Measurements from ENCODE around the gene C11orf42.

DNA sequence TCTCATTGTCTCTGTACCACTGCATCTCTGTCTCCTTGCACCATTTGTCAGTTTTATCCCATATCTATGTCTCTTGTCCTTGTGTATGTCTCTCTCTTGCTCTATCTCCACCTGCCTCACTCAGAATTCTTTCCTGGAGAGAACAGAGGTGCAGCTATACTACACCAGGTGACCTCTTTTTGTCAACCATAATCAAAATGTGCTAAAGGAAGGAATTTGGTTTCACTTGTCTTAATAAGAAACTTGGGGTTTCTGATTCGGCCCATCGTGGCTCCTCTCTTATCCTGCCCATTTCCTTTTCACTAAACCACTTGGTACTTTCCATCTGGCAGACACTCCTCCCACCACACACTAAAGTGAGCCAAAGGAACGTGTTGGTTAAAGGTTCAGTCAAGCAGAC, 2.0 kb upstream of the C11orf42 start:
- TF ChIP-seq, protein P1, sequence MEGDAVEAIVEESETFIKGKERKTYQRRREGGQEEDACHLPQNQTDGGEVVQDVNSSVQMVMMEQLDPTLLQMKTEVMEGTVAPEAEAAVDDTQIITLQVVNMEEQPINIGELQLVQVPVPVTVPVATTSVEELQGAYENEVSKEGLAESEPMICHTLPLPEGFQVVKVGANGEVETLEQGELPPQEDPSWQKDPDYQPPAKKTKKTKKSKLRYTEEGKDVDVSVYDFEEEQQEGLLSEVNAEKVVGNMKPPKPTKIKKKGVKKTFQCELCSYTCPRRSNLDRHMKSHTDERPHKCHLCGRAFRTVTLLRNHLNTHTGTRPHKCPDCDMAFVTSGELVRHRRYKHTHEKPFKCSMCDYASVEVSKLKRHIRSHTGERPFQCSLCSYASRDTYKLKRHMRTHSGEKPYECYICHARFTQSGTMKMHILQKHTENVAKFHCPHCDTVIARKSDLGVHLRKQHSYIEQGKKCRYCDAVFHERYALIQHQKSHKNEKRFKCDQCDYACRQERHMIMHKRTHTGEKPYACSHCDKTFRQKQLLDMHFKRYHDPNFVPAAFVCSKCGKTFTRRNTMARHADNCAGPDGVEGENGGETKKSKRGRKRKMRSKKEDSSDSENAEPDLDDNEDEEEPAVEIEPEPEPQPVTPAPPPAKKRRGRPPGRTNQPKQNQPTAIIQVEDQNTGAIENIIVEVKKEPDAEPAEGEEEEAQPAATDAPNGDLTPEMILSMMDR (IDR thresholded peaks at IDR 0.05), result no peak
- no peak for TF ChIP-seq POLR2A (IDR thresholded peaks at IDR 0.05)
